Suppressor macrophage treated with lipopolysaccharide for 4 hours (primary cell): ENCODE results near the gene NINL.
"Not testable (repeated sequence)": the region's sequence is repeated elsewhere in the genome, so short reads cannot be mapped to it uniquely, and the experiment has no call there.

Experiments
- DNase-seq: peaks from one replicate; pipeline ENCODE4 v3.0.0-alpha.2; 2020

The NINL gene

DNA sequence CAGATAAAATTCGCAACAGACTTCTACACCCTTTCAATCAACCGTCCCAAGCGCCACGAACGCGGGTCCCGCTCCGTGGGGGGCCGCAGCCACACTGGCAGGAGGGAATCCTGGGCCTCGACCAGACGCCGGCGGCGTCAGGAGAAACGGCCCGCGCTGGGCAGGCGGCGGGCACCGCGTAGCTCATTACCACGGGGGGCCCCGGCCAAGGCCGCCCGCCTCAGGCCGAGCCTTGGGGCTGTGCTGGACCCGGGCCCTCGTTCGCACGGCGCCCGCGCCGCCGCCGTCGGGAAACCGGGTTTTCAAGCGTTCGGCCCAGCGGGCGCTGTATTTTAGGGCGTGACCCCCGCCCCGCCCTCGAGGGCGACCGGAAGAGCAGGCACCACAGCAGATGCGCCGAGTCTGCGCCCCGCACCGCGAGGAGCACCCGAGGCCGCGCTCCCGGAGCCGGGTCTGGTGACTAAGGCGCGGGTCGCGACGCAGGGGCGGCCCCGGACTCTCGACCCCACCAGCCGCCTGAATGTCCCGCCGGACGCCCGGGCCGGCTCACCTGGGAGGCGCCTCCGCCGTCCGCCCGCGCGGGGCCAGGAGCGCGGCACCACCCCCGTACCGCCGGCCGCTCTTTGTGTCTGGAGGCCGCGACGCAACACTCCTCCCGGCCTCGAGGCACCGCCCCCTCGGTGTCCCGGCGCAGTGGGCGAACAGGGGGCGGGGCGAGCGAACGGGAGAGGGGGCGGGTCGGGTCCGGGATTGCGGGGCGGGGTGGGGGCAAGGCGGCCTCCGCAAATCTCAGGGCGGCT, at the start of gene NINL:
TSS of gene NINL (minus strand) at position 627 of the 800 bp plus-strand sequence. CDS start 58,944 bp downstream, outside the sequence.
- peak; percentile 20 for DNase-seq

DNA sequence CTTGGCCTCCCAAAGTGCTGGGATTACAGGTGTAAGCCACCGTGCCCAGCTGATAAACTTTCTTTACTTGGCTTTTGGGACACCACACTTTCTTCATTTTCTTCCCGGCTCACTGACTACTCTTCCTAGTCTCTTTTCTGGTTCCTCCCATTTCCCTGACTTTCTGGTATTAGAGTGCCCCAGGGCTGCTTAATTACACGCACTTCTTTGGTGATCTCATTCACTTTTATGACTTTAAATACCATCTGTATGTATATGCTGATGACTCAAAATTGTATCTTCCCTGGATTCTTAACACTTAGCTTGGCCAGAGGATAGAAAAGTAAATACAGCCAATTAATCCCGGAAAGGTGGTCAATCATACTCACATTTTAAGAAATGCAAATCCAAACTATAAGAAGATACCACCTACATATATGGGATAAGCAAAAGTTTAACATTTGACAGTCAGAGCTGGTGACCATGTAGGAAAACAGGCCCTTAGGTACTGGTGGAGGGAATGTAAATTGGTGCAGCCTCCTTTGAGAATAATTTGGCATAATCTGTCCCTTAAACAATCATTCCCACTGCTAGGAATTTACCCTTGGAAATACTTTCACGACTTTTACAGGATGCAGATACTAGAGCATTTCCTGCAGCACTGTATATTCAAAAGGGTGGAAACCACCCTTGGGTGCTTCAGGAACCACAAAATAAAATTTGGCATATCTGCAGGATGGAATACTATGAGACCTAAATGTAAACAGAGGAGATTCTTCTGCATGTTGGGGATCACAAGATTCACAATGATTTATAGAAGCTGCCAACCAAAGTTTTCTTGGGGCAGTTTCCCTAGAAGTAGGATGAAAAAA, 47.8 kb upstream of the NINL start:
- DNase-seq, result no peak

DNA sequence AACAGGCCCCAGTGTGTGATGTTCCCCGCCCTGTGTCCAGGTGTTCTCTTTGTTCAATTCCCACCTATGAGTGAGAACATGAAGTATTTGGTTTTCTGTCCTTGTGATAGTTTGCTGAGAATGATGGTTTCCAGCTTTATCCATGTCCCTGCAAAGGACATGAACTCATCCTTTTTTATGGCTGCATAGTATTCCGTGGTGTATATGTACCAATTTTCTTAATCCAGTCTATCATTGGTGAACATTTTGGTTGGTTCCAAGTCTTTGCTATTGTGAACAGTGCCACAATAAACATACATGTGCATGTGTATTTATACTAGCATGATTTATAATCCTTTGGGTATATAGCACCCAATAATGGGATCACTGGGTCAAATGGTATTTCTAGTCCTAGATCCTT, 45.3 kb upstream of the NINL start:
- DNase-seq, result not testable (repeated sequence)

GRCh38 chr20:25629816-25630499, 44.6 kb upstream of the NINL start:
- no peak for DNase-seq

DNA sequence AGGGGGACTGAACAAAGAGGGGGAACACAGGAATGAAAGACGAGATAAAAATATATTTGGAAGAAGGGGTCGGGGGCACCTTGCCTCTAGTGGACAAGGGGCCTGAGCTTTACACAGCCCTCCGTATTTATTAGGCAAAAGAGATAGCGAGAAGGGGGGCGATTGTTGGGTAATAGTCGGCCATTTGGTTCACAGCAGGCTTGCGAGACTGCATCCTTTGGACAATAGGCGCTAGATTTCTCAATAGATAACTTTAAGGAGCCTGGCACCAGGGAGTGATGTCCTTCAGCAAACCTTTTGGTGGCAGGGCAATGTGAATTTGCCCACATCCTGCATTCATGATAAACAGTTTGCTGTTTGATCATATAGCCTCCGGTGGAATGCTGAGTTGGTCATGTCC, 41.4 kb upstream of the NINL start:
- DNase-seq, result no peak

GRCh38 chr20:25624500-25624939, 39.2 kb upstream of the NINL start:
- no peak for DNase-seq

DNA sequence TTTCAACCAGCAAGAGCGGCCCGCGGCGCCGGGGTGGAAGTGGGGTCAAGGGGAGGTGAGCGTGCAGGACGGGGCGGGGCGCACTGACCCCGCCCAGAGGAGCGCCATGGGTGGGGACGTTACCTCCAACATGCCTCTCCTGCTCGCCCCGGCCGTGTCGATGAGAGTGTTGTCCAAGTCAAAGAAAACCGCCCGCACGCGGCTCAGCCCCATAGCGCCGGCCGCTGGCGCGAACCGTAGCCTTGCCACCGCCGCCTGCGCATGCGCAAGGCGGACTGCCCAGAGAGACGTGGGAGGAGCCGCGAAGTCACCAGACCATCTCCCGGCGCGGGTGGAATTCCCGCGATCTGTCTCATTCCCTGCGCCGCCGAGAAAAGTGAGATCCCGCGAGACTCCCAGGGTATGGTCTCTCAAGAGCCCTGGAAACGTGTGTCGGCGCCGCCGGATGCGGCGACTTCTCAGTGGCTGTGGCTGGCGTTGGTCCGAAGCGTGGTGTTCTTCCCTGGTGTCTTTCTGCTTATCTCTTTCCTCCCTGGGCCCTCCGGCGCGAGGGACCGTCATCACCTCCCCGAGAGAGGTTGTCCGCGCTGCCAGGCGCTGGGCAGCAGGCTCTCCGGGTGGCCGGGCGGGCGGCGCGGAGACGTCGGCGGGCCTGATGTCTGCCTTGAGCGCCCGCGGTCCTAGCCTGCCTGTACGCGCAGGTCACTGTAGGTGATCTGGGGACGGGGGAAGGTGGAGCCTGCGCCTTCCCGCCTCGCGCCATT, 38.6 kb upstream of the NINL start, which contains the start of gene NANP:
TSS of gene NANP (minus strand) at position 279 of the 764 bp plus-strand sequence. CDS start at position 213, 66 bp downstream.
- peak; percentile 98 for DNase-seq

DNA sequence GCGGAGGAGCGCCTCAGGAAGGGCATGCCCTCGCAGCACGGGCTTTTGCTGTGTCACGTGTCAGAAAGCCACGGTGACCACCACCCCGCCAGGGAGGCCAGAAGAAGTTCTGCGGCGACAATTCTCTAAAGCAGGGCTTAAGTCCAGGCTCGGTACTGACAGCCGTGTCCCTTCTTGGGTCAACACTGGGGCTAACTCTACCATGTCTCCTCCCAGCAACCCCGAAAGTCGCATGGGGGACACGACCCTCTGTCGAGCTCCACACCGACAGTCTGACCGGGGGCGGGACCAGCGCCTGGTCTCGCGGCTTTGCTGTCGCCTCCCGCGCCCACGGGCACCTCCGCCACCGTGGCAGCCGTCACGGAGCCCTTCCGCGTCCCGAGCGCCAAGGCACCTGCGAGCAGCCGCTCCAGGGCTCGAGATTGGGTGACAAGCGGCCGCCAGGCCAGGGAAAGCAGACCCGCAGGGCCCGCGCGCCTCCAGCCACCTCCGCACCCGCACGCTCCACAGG, 37.9 kb upstream of the NINL start:
- peak; percentile 38 for DNase-seq

GRCh38 chr20:25622450-25623224, 37.3 kb upstream of the NINL start:
- DNase-seq, result no peak

DNA sequence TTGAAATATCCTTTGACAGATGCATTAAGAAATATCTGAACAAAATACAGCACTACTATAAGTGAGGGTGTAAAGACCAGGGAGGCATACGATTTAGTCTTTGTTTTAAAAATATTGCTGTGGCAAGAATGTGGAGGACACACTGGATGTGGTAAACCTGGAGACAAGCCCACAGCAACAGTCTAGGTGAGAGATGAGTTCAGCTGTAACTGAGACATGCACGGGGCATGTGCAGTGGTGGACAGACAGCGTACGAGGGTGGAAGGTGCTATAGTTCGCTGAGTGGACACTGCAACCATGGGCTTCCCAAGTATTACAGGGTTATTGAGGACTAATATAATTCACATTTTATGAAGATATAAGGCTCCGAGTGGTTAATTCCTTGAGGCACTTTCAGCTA, 36.7 kb upstream of the NINL start:
- no peak for DNase-seq

DNA sequence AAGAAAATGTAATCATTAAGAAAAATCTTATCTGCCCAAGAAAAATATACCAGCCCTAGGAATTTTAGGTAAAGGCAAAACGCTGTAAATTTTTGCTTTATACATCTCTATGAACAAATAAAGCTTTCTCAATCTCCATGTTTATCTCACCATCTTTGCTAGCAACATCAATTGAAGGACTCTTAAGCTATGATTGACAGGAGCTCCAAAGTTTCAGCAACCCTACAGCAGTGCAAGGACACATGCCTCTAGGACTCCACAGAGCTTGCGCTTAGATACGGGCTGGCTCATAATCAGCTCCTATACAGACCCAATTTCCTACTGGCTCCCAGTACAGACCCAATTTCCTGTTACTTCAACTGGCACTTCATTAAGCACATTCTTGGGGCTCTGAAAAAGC, 34.2 kb upstream of the NINL start:
- no peak for DNase-seq

GRCh38 chr20:25608774-25609173, 23.4 kb upstream of the NINL start:
- no peak for DNase-seq

DNA sequence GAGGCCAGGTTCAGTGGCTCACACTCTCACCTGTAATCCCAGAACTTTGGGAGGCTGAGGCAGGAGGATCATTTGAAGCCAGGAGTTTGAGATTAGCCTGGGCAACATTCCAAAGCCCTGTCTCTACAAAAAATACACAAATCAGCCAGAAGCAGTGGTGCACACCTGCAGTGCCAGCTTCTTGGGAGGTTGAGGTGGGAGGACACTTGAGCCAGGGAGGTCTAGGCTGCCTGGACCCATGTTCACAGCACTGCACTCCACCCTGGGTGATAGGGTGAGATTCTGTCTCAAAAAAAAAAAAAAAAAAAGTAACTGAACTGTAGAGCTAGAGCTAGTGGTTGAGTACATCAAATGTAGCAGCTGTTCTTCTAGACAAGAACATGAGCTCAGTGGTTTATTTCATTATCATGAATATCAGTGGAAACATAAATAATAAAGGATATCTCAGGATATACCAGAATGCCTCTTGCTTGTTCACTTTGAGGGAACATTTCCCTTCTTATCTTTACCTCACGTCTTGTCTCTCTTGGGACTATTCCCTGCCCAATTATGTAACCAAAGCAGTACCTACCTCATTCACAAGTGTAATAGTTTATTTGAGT, 20.9 kb upstream of the NINL start:
- DNase-seq, result no peak

GRCh38 chr20:25605148-25605547, 19.8 kb upstream of the NINL start:
- DNase-seq, result no peak

- no peak for DNase-seq
Measured at GRCh38 chr20:25604611-25605010, 19.3 kb upstream of the NINL start.

GRCh38 chr20:25602914-25603309, 17.6 kb upstream of the NINL start:
- not testable (repeated sequence) for DNase-seq

GRCh38 chr20:25602191-25602913, 17.0 kb upstream of the NINL start:
- DNase-seq, result not testable (repeated sequence)

GRCh38 chr20:25601659-25602058, 16.3 kb upstream of the NINL start:
- DNase-seq, result no peak

DNA sequence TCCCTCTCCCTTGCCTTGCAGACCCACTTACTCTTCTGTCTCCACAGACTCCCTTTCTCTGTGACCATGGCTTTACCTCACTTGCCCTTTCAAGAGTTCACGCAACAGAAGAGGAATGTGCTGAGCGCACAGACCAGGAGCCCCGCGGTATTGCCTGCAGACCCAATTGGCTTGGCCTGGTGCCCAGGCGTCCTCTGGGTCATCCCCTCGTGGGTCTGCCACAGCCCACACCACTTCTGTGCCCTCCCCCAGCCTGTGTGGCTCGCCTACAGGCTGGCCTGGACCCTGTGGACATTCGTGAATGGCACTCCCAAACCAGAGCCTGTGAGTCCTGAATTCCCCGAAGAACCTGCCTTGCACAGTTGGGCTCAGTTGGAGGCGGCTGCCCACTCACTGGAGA, 15.3 kb upstream of the NINL start:
- DNase-seq, result no peak
